ENCODE data around the gene BICRA. TPM values are rescaled to one million over a fixed set of nuclear protein-coding genes. Genes with fewer than 3 reads are reported as not detected.

The BICRA gene
- total RNA-seq, 1 donor from 2014 or later: 13.5 TPM

DNA sequence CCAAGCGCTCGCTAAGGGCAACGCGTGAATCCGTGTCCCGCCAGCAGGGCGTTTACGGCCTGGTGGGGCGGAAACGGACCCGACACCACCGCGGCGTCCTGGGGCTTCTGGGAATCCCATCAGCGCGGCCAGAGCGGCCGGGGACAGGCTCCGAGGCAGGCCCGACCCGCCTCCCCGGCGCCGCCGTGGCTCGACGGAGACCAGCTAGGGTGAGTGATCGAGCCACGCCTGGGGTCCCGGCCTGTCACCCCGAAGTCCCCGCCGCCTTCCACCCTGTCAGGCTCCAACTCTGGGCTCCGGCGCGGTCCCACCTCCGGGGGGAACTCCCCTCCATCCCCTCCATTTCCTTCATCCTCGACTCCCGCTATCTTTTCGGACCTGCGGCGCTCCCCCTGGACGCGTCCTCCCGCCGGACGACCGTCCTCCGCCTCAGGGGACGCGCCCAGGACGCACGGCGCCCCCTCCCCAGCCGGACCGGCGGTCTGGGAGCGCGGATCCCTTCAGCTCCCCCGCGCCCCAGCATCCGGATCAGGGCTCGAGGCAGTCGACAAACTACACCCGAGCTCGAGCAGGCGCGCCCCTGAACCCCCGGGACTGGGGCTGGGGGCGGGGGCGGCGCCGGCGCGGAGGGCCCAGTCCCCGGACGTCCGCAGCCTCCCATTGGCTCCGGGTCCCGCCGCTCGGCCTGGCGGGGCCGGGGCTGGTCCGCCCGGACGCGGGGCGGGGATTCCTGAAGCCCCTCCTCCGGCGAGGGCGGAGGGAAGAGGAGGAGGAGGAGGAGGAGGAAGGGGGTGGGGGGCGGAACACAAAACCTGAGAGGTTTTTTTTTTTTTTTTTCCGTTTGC lies 638 bp upstream of the BICRA start:
- peaks cover 2% of the 10 kb centered on the region for H3K36me3 Mint-ChIP-seq (ENCODE audit: low read depth)
- H3K27ac Mint-ChIP-seq: peak overlapping the region; percentile 62
- DNase-seq (ENCODE audit: low spot score): peak; percentile 97
- intact Hi-C loops (cut with micrococcal nuclease): loop anchor here (1.0 to 10.0 kb wide), 6 partner anchors 8 to 717 kb away; partner anchors contain the start of genes EMP3, INAFM1, NAPA and NOP53
- no peaks in the 10 kb centered on the region for H3K27me3 Mint-ChIP-seq (ENCODE audit: insufficient read depth)
- no peaks in the 10 kb centered on the region for H3K9me3 Mint-ChIP-seq
- peaks cover 23% of the 10 kb centered on the region for H3K4me1 Mint-ChIP-seq (ENCODE audit: low read depth)
- peak overlapping the region; percentile 87 for H3K4me3 Mint-ChIP-seq

DNA sequence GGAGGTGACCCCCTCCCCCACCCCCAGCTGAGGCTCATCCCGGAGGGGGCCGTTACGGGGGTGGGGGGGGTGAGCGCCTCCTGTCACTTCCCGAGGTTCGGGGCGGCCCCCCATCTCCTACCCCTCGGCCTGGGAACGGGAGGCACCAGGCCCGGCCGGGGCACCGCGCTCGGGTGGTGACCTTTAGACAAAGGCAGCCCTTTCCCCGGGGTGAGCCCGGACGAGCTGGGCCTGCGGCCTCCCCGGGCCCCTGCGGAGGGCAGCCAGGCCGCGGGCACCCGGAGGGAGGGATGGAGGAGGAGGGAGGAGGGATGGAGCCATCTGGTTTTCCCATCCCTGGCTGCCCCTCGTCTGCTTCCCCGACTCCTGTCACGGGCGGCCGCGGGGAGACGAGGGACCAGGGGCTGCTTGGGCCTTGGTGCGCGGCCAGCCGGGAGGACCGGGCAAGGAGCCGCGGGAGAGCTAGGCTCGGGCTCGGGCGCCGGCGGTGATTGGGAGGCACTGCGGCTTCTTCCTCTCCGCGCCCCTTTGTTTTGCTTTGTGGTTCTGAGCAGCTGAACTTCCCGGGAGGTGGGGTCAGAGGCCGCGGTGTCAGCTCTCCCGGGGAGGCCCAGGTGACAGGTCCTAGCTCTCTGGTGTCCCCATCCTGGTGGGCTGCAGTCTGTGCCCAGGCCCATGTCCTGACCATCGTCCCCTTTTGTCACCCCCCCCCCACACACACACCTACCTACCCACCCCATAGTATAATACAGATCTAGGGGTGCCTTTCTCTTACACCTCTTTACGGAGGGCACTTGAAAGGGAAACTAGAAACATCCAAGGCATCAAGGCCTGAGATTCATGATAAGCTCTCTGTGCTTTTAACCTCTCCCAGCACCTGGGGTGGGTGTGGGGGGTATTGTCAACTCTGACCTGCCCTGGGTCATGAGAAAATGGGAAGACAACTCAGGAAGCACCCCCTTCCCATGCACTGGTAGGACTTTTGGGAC lies 1.3 kb downstream of the BICRA start:
- H3K27ac Mint-ChIP-seq: peak overlapping the region; percentile 50
- intact Hi-C loops (cut with micrococcal nuclease): loop anchor here (2.0 to 10.0 kb wide), 4 partner anchors 89 to 715 kb away; partner anchors contain the start of genes EMP3 and NOP53
- peaks cover 14% of the 10 kb centered on the region for H3K4me1 Mint-ChIP-seq (ENCODE audit: low read depth)
- peaks cover 2% of the 10 kb centered on the region for H3K36me3 Mint-ChIP-seq (ENCODE audit: low read depth)
- no peaks in the 10 kb centered on the region for H3K27me3 Mint-ChIP-seq (ENCODE audit: insufficient read depth)
- peak overlapping the region; percentile 80 for H3K4me3 Mint-ChIP-seq
- peak; percentile 55 for DNase-seq (ENCODE audit: low spot score)
- H3K9me3 Mint-ChIP-seq: no peaks in the 10 kb centered on the region

DNA sequence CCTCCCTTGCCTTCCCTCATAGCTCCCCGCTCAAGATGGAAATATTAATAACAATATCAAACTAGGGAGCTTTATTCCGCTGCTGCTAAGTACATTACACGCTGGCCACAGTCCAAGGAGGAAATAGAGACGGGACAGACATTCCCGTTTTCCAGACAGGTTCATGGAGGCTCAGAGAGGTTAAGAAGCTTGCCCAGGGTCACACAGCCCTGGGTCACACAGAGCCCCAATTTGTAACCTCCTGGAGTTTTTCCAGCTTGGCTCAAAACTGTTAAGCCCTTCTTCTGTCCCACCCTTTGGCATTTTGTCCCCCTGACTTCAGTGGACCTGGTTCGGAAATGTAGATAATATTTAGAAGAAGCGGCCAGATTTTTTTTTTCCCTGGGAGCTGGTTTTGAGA lies 2.0 kb downstream of the BICRA start:
- peak overlapping the region; percentile 80 for H3K4me3 Mint-ChIP-seq
- peaks cover 5% of the 10 kb centered on the region for H3K36me3 Mint-ChIP-seq (ENCODE audit: low read depth)
- intact Hi-C loops (cut with micrococcal nuclease): loop anchor here (2.0 kb wide), 1 partner anchor 88 kb away; no protein-coding TSS in a partner anchor
- no peaks in the 10 kb centered on the region for H3K27me3 Mint-ChIP-seq (ENCODE audit: insufficient read depth)
- H3K27ac Mint-ChIP-seq: peak overlapping the region; percentile 50
- peaks cover 14% of the 10 kb centered on the region for H3K4me1 Mint-ChIP-seq (ENCODE audit: low read depth)
- DNase-seq (ENCODE audit: low spot score): no peak
- H3K9me3 Mint-ChIP-seq: no peaks in the 10 kb centered on the region

DNA sequence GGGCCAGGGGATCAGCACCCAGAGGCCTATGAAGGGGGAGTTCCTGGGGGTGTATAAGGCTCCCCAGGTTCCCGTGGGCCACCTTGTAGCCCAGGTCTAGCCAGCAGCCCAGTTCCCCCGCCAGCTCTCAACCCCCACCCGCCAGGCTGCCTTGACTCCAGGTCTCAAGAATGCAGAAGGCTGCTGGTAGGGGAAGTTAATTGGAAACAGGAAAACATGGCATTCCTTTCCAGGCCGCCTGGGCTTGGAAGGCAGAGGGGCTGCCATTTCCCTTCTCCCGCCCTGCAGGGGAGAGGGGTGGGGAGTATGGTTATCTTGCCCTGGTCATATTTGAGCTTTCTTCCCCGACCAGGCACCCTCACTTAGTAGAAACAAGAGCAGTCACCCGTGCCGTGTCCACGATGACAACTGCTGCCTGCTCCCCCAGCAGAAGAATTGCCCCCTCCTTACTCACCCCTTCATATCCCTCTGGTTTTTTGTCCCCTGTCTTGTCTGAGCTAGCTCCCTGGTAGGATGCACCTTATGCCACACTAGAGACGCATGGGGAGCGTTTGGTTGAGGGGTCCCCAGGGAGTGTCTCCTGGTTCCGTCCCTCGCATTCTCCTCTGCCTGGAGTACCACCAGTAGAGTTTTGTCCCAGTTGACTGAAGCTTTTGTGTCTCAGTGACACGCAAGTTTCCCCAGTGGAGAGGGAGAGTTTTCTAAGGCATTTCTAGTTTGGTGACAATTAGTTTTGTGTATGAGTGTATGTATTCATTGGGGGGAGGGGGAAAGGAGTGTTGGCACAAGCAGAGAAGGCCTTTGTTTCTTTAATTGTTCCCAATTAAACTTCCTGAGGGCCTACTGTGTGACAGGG lies 4.5 kb downstream of the BICRA start:
- no peak for DNase-seq (ENCODE audit: low spot score)
- Mint-ChIP-seq H3K4me3 (no peak overlapping the region), H3K27ac (no peak overlapping the region), H3K9me3 (no peaks in the 10 kb centered on the region), H3K36me3 (ENCODE audit: low read depth) (peaks cover 3% of the 10 kb centered on the region), H3K4me1 (ENCODE audit: low read depth) (peaks cover 14% of the 10 kb centered on the region), H3K27me3 (ENCODE audit: insufficient read depth) (no peaks in the 10 kb centered on the region)
- intact Hi-C loops (cut with micrococcal nuclease): no loop called here

DNA sequence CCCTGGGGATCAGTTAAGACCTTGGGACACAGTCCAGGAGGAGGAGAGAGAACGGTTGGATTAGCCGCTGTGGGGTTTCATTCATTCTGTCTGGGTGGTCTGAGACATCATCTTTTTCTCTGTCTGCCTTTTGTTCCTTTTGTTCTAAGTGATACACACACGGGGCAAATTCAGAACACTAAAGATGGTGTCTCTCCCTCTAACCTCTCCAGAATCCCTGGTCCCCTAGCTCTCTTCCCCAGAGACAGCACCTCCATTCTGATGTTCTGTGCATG lies 5.0 kb downstream of the BICRA start:
- no peak for DNase-seq (ENCODE audit: low spot score)
- Mint-ChIP-seq H3K27ac (no peak overlapping the region), H3K9me3 (no peaks in the 10 kb centered on the region), H3K4me3 (no peak overlapping the region), H3K27me3 (ENCODE audit: insufficient read depth) (no peaks in the 10 kb centered on the region), H3K4me1 (ENCODE audit: low read depth) (peaks cover 14% of the 10 kb centered on the region), H3K36me3 (ENCODE audit: low read depth) (peaks cover 3% of the 10 kb centered on the region)
- intact Hi-C loops (cut with micrococcal nuclease): no loop called here

DNA sequence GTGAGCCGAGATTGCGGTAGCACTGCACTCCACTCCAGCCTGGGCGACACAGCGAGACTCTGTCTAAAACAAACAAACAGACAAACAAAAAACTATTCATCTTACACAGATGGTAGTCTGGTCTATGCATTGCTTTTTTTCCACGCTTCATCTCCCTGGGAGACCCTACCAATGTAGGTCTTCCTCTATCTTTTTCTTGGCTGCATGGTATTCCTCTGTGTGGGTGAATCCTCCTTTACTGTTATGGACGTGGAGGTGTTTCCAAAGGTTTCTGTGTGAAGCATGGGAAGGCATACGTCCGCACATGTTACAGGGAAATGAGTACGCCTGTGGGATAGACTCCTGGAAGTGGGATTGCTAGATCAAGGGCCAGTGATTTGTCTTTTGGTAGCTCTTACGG lies 5.6 kb downstream of the BICRA start:
- no peaks in the 10 kb centered on the region for H3K27me3 Mint-ChIP-seq (ENCODE audit: insufficient read depth)
- no peaks in the 10 kb centered on the region for H3K9me3 Mint-ChIP-seq
- peaks cover 3% of the 10 kb centered on the region for H3K36me3 Mint-ChIP-seq (ENCODE audit: low read depth)
- intact Hi-C loops (cut with micrococcal nuclease): no loop called here
- H3K27ac Mint-ChIP-seq: no peak overlapping the region
- H3K4me1 Mint-ChIP-seq (ENCODE audit: low read depth): peaks cover 14% of the 10 kb centered on the region
- no peak for DNase-seq (ENCODE audit: low spot score)
- H3K4me3 Mint-ChIP-seq: no peak overlapping the region

DNA sequence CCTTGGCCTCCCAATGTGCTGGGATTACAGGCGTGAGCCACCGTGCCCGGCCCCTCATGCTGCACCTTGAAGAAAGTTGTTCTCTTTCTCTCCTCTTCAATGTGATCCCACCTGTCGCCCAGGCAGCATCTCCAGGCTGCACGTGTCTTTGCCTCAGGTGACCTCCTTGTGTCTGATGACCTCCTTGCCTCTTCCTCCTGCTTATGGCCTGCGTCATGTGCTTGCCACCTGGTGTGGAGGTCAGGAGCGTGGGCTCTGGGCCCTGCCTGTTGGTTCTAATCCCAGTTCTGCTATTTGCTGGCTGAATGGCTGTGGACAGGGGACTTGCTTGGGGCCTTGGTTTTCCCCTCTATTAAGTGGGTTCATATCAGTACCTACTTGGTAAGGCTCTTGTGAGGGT lies 6.3 kb downstream of the BICRA start:
- no peak for DNase-seq (ENCODE audit: low spot score)
- peaks cover 3% of the 10 kb centered on the region for H3K36me3 Mint-ChIP-seq (ENCODE audit: low read depth)
- peaks cover 14% of the 10 kb centered on the region for H3K4me1 Mint-ChIP-seq (ENCODE audit: low read depth)
- H3K4me3 Mint-ChIP-seq: no peak overlapping the region
- no peaks in the 10 kb centered on the region for H3K27me3 Mint-ChIP-seq (ENCODE audit: insufficient read depth)
- intact Hi-C loops (cut with micrococcal nuclease): no loop called here
- no peaks in the 10 kb centered on the region for H3K9me3 Mint-ChIP-seq
- H3K27ac Mint-ChIP-seq: no peak overlapping the region

DNA sequence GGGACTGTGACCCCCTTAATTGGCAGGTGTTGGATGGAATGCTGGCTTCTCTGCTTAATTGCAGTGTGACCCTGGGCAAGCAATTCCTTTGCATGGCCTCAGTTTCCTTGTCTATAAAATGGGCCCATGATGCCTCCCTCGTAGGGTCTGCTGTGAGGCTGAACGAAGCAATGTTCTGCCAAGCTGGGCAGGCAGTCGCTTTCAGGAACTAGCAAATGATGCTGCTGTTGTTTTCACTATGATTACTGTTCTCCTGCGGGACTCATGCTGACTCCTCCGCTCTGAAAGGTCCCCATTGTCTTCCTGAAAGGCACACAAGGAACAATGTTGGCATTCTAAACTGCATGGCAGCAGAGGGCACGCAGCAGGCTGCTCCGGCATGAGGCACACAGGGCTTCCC lies 6.8 kb downstream of the BICRA start:
- intact Hi-C loops (cut with micrococcal nuclease): no loop called here
- H3K4me1 Mint-ChIP-seq (ENCODE audit: low read depth): peaks cover 10% of the 10 kb centered on the region
- H3K27me3 Mint-ChIP-seq (ENCODE audit: insufficient read depth): no peaks in the 10 kb centered on the region
- no peak for DNase-seq (ENCODE audit: low spot score)
- H3K9me3 Mint-ChIP-seq: no peaks in the 10 kb centered on the region
- H3K4me3 Mint-ChIP-seq: no peak overlapping the region
- no peak overlapping the region for H3K27ac Mint-ChIP-seq
- peaks cover 3% of the 10 kb centered on the region for H3K36me3 Mint-ChIP-seq (ENCODE audit: low read depth)

DNA sequence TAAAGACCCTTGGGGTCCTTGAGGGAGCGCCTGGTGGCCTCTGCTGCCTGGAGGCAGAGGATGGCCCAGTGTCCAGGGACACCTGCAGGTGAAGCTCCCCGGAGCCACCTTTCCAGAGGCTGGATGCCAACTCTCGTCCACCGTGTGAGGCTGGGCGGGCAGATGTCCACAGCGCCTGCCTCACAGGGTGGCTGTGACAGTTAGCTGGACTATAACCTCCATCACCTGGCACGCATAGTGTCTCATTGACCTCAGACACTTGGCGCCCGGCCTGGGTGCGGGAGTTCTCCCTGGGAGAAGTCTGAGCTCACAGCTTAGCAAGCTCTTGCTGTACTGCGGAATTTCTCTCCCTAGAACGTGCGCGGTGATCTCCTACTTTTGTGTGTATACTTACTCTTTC lies 9.8 kb downstream of the BICRA start:
- no peak overlapping the region for H3K4me3 Mint-ChIP-seq
- no peak for DNase-seq (ENCODE audit: low spot score)
- peaks cover 3% of the 10 kb centered on the region for H3K36me3 Mint-ChIP-seq (ENCODE audit: low read depth)
- H3K27ac Mint-ChIP-seq: no peak overlapping the region
- H3K9me3 Mint-ChIP-seq: no peaks in the 10 kb centered on the region
- H3K4me1 Mint-ChIP-seq (ENCODE audit: low read depth): no peaks in the 10 kb centered on the region
- intact Hi-C loops (cut with micrococcal nuclease): no loop called here
- no peaks in the 10 kb centered on the region for H3K27me3 Mint-ChIP-seq (ENCODE audit: insufficient read depth)

DNA sequence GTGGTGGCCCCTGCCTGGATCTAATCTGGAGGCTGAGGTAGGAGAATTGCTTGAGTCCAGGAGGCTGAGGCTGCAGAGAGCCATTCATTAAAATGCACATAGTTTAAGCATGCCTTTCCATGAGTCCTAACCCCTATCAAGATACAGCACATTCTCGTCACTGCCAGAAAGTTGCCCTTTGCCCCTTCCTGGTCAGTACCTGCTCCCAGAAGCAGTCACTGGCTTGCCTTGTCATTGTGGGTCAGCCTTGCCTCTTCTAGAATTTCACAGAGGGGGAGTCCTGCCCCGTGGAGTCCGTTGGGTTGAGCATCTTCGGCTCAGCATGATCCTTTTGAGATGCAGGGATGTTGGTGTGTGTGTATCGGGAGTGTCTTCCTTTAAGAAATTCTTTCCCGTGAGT lies 10.8 kb downstream of the BICRA start:
- Mint-ChIP-seq H3K27ac (no peak overlapping the region), H3K27me3 (ENCODE audit: insufficient read depth) (no peaks in the 10 kb centered on the region), H3K4me1 (ENCODE audit: low read depth) (no peaks in the 10 kb centered on the region), H3K9me3 (no peaks in the 10 kb centered on the region), H3K4me3 (no peak overlapping the region), H3K36me3 (ENCODE audit: low read depth) (peaks cover 3% of the 10 kb centered on the region)
- no peak for DNase-seq (ENCODE audit: low spot score)
- intact Hi-C loops (cut with micrococcal nuclease): no loop called here

DNA sequence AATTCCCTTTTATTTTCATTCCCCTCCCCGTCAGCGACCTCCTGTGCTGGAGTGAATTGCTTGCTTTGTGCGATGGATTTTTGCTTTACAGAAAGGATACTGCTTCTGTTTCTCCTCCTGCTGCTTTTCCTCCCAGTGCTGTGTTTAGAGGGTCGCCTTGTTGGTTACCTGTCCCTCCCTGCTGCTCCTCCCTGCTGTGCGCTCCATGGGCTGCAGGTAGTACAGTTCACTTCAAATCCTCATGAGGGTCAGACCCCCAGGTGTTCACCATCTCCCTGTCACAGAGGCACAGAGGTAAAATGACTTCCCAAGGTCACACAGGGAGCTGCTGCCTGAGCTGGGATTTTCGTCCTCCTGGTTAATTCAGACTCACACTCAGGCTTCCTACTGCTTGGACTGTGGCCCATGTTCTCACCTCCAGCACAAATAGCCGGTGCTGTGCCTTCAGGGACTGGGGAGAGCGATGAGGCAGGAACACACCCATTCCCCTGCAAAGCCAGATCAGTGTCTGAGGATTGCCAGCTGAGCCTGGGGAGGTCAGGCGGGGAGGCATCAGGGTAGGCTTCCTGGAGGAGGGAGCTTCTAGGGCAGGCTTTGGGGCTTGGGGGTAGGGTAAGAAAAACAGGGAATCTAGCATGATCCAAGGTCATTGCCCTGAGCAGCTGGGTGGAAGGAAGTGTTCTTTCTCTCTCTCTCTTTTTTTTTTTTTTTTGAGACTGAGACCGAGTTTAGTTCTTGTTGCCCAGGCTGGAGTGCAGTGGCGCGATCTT lies 14.4 kb downstream of the BICRA start:
- intact Hi-C loops (cut with micrococcal nuclease): no loop called here
- Mint-ChIP-seq H3K27ac (no peak overlapping the region), H3K9me3 (no peaks in the 10 kb centered on the region), H3K27me3 (ENCODE audit: insufficient read depth) (no peaks in the 10 kb centered on the region), H3K4me1 (ENCODE audit: low read depth) (no peaks in the 10 kb centered on the region), H3K4me3 (no peak overlapping the region), H3K36me3 (ENCODE audit: low read depth) (peaks cover 3% of the 10 kb centered on the region)
- DNase-seq (ENCODE audit: low spot score): no peak

DNA sequence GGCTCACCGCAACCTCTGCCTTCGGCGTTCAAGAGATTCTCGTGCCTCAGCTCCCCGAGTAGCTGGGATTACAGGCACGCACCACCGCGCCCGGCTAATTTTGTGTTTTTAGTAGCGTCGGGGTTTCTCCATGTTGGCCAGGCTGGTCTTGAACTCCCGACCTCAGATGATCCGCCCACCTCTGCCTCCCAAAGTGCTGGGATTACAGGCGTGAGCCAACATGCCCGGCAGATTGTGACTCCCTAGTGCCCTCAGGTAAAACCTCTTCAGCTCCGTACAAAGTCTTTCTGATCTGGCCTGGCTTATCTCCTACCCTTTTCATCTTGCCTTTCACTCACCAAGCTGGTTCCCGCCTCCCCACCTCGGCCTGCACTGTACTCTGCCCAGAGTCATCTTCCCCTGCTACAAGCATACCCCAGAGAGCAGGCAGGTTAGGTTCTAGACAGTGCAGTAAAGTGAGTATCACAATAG lies 15.0 kb downstream of the BICRA start:
- H3K36me3 Mint-ChIP-seq (ENCODE audit: low read depth): peaks cover 3% of the 10 kb centered on the region
- no peaks in the 10 kb centered on the region for H3K9me3 Mint-ChIP-seq
- no peak for DNase-seq (ENCODE audit: low spot score)
- no peak overlapping the region for H3K4me3 Mint-ChIP-seq
- no peak overlapping the region for H3K27ac Mint-ChIP-seq
- intact Hi-C loops (cut with micrococcal nuclease): no loop called here
- no peaks in the 10 kb centered on the region for H3K27me3 Mint-ChIP-seq (ENCODE audit: insufficient read depth)
- H3K4me1 Mint-ChIP-seq (ENCODE audit: low read depth): no peaks in the 10 kb centered on the region

Data from activated T-helper 1 cell treated with anti-CD3 and anti-CD28 coated beads, Interleukin-12 subunit alpha, Interleukin-12 subunit beta, Interleukin-2, Interleukin-4 antibody, amounts not matched to agents 30 ng/mL and 10 ng/mL and 1 ng/mL, durations not matched to agents 14 hours and 24 hours and 36 hours (primary cell).